Panc1 (cell line): ENCODE measurements around the gene NKAIN2.

Experiments used
- POLR2AphosphoS5 ChIP-seq: IDR thresholded peaks from 2 replicates; pipeline ENCODE4 v1.6.1; 2012; ENCODE audit warnings: mild to moderate bottlenecking, low read depth, low read length, moderate library complexity
- TF ChIP-seq, protein P1 (sequence below): fragments of 450-650 bp; IDR thresholded peaks from 2 replicates; pipeline ENCODE4 v1.5.1; 2017; ENCODE audit warnings: mild to moderate bottlenecking
- TF ChIP-seq, protein P2 (sequence below), 2 experiments: IDR thresholded peaks; 2 replicates each; pipeline ENCODE4 v1.6.1; 2011 to 2012; ENCODE audit warnings: low read depth in 2 of 2, control low read depth in 1 of 2, low read length in 1 of 2, mild to moderate bottlenecking in 1 of 2, moderate library complexity in 1 of 2; ENCODE audit not compliant: insufficient read depth in 1 of 2

DNA sequence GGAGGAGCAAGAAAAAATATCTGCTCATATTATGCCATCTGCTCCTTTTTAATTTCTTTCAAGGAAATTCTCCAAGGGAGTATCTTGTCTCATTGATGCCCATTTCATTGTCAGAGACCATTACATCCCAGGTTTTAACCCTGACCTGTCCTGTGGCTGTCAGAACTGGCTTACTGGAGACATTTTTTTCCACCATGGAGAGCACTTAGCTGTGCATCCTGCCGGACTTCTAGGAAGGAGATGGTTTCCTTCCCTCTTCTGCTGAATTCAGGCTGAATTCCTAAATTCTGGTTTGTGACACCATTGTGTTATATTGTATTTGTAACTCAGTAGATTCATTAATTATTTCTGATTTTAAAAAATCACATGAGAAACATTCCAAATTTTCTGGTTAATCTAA lies 70.3 kb downstream of the NKAIN2 start:
- TF ChIP-seq POLR2AphosphoS5 = no peak
- TF ChIP-seq, protein P1, sequence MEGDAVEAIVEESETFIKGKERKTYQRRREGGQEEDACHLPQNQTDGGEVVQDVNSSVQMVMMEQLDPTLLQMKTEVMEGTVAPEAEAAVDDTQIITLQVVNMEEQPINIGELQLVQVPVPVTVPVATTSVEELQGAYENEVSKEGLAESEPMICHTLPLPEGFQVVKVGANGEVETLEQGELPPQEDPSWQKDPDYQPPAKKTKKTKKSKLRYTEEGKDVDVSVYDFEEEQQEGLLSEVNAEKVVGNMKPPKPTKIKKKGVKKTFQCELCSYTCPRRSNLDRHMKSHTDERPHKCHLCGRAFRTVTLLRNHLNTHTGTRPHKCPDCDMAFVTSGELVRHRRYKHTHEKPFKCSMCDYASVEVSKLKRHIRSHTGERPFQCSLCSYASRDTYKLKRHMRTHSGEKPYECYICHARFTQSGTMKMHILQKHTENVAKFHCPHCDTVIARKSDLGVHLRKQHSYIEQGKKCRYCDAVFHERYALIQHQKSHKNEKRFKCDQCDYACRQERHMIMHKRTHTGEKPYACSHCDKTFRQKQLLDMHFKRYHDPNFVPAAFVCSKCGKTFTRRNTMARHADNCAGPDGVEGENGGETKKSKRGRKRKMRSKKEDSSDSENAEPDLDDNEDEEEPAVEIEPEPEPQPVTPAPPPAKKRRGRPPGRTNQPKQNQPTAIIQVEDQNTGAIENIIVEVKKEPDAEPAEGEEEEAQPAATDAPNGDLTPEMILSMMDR = no peak
- TF ChIP-seq, protein P2, sequence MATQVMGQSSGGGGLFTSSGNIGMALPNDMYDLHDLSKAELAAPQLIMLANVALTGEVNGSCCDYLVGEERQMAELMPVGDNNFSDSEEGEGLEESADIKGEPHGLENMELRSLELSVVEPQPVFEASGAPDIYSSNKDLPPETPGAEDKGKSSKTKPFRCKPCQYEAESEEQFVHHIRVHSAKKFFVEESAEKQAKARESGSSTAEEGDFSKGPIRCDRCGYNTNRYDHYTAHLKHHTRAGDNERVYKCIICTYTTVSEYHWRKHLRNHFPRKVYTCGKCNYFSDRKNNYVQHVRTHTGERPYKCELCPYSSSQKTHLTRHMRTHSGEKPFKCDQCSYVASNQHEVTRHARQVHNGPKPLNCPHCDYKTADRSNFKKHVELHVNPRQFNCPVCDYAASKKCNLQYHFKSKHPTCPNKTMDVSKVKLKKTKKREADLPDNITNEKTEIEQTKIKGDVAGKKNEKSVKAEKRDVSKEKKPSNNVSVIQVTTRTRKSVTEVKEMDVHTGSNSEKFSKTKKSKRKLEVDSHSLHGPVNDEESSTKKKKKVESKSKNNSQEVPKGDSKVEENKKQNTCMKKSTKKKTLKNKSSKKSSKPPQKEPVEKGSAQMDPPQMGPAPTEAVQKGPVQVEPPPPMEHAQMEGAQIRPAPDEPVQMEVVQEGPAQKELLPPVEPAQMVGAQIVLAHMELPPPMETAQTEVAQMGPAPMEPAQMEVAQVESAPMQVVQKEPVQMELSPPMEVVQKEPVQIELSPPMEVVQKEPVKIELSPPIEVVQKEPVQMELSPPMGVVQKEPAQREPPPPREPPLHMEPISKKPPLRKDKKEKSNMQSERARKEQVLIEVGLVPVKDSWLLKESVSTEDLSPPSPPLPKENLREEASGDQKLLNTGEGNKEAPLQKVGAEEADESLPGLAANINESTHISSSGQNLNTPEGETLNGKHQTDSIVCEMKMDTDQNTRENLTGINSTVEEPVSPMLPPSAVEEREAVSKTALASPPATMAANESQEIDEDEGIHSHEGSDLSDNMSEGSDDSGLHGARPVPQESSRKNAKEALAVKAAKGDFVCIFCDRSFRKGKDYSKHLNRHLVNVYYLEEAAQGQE (IDR thresholded peaks at IDR 0.05; ENCODE audit: insufficient read depth in 1 of 2, low read depth in 2 of 2, low read length in 1 of 2) = peak in 1 of 2 experiments; percentile 27; a peak in 1 of 4 replicates
